Upper lobe of left lung (tissue), 6 donors: ENCODE data around the gene SLC7A10. TPM values are rescaled to one million over a fixed set of nuclear protein-coding genes. Genes with fewer than 3 reads are reported as not detected.

ENCODE experiments used
- ATAC-seq, 2 donors: fragments of 200-7000 bp; cut with Tn5 transposase; one replicate each; pipeline ENCODE4 v1.9.1; 2022; ENCODE audit warnings: mild to moderate bottlenecking in 2 of 2, moderate library complexity in 2 of 2; ENCODE audit not compliant: low FRiP score in 2 of 2
- DNase-seq, 2 donors: peaks; one replicate each; pipeline ENCODE4 v3.0.0-alpha.2; 2019 to 2020
- H3K27ac ChIP-seq, 4 donors: fragments of 200-600 bp; sonication (generic); one replicate each; pipeline ENCODE4 v1.5.1; 2016 to 2019
- H3K27me3 ChIP-seq, 4 donors: fragments of 200-600 bp; sonication (generic); one replicate each; pipeline ENCODE4 v1.5.1; 2017 to 2019
- H3K36me3 ChIP-seq, 4 donors: fragments of 200-600 bp; sonication (generic); one replicate each; pipeline ENCODE4 v1.5.1; 2016 to 2019
- H3K4me1 ChIP-seq, 4 donors: fragments of 200-600 bp; sonication (generic); one replicate each; pipeline ENCODE4 v1.5.1; 2018 to 2019
- H3K4me3 ChIP-seq, 4 donors: fragments of 200-600 bp; sonication (generic); one replicate each; pipeline ENCODE4 v1.5.1; 2017 to 2019; ENCODE audit warnings: mild to moderate bottlenecking in 2 of 4, moderate library complexity in 1 of 4
- H3K9me3 ChIP-seq, 4 donors: fragments of 200-600 bp; sonication (generic); one replicate each; pipeline ENCODE4 v1.5.1; 2018 to 2019
- EP300 ChIP-seq, 4 donors: sonication (generic); formaldehyde crosslinking; IDR thresholded peaks; one replicate each; pipeline ENCODE4 v1.5.1; 2017; ENCODE audit warnings: antibody characterized with exemption in 4 of 4, control low read depth in 2 of 4
- POLR2A ChIP-seq, 4 donors: fragments of 450-650 bp; IDR thresholded peaks; one replicate each; pipeline ENCODE4 v1.5.1; 2016 to 2017; ENCODE audit warnings: antibody characterized with exemption in 4 of 4, mild to moderate bottlenecking in 2 of 4
- POLR2AphosphoS5 ChIP-seq, 2 donors: sonication (generic); formaldehyde crosslinking; IDR thresholded peaks; one replicate each; pipeline ENCODE4 v1.5.1; 2017; ENCODE audit warnings: antibody characterized with exemption in 2 of 2
- WGBS, 2 donors: methylation state at CpG; one replicate each; pipeline ENCODE4 v1.1.5; 2017 to 2018; 5-methylcytosine and 5-hydroxymethylcytosine counted together
- total RNA-seq, 6 donors: library from RNA; depleted of rRNA in 4 of 6; stranded (reverse); fragments of >200 nt in 4 of 6; gene quantifications; one replicate each; pipeline versions ENCODE4 v1.1.0 to v1.2.1, GENCODE V29; 2016 to 2021
- TF ChIP-seq, protein P1 (sequence below), 6 experiments: fragments of 450-650 bp in 4 of 6; fragments of 200-600 bp in 2 of 6; sonication (generic) in 2 of 6; IDR thresholded peaks; one replicate each; pipeline ENCODE4 v1.5.1; 2016 to 2019; ENCODE audit warnings: antibody characterized with exemption in 6 of 6
- donor health status: DM: no; HTN: no; CAD: no; lungs with moderate emphysema.
- donor health status: DM: no; HTN: yes; CAD: no; lungs with severe emphysema.

The SLC7A10 gene
- total RNA-seq, 6 donors from 2014 or later, result 0.29 to 2.1 (median 0.47) TPM; not detected in 2

DNA sequence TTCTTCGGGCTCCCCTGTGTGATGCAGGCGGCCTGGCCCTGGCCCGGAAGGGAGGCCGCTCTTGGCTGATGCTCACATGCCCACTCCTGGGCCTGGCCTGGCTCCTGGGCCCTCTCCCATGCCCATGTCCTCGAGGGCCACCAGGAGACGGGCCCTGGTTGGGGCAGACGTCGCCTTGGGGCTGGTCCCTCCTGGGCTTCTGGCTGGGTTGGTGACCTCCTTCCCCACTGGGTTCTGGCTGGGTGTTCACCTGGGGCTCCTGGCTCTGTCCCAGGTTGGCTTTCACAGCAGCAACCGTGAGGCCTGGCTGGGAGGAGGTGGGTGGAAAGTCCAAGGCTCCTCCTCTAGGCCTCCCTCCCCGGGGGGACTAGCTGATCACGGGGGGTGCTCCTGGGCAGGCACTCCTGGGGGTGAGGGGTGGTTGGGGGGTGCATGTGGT, 15.5 kb upstream of the SLC7A10 start:
- Histone ChIP-seq H3K4me1 (peaks cover 2 to 10% (median 8%) of the 10 kb centered on the region in 4 donors), H3K4me3 (no peak overlapping the region), H3K9me3 (peaks cover 0 to 9% (median 4%) of the 10 kb centered on the region in 4 donors), H3K27me3 (no peaks in the 10 kb centered on the region), H3K36me3 (no peaks in the 10 kb centered on the region), H3K27ac (no peak overlapping the region)
- WGBS, 2 donors, result 40 to 83% methylated on average over 2 to 9 of the region's 11 CpGs
- ATAC-seq (peak in 1 of 2 donors; percentile 3), DNase-seq (peak in 1 of 2 donors; percentile 55)
- no peak for TF ChIP-seq POLR2AphosphoS5 (IDR thresholded peaks at IDR 0.05)
- no peak for TF ChIP-seq EP300 (IDR thresholded peaks at IDR 0.05)
- TF ChIP-seq POLR2A (IDR thresholded peaks at IDR 0.05), result no peak
- TF ChIP-seq, protein P1, sequence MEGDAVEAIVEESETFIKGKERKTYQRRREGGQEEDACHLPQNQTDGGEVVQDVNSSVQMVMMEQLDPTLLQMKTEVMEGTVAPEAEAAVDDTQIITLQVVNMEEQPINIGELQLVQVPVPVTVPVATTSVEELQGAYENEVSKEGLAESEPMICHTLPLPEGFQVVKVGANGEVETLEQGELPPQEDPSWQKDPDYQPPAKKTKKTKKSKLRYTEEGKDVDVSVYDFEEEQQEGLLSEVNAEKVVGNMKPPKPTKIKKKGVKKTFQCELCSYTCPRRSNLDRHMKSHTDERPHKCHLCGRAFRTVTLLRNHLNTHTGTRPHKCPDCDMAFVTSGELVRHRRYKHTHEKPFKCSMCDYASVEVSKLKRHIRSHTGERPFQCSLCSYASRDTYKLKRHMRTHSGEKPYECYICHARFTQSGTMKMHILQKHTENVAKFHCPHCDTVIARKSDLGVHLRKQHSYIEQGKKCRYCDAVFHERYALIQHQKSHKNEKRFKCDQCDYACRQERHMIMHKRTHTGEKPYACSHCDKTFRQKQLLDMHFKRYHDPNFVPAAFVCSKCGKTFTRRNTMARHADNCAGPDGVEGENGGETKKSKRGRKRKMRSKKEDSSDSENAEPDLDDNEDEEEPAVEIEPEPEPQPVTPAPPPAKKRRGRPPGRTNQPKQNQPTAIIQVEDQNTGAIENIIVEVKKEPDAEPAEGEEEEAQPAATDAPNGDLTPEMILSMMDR (IDR thresholded peaks at IDR 0.05), result no peak

- peaks cover 0 to under 1% (median under 1%) of the 10 kb centered on the region in 4 donors for H3K9me3 ChIP-seq
- TF ChIP-seq POLR2AphosphoS5 (IDR thresholded peaks at IDR 0.05) (no peak), POLR2A (IDR thresholded peaks at IDR 0.05) (no peak), EP300 (IDR thresholded peaks at IDR 0.05) (no peak)
- TF ChIP-seq, protein P1 (IDR thresholded peaks at IDR 0.05), result no peak
- no peaks in the 10 kb centered on the region for H3K27me3 ChIP-seq
- ATAC-seq, result peak in 1 of 2 donors; percentile 12
- H3K36me3 ChIP-seq, result no peaks in the 10 kb centered on the region
- no peak for DNase-seq
- 82 to 90% methylated on average over 2 to 8 of the region's 8 CpGs for WGBS, 2 donors
- H3K4me1 ChIP-seq, result peaks cover 2 to 13% (median 10%) of the 10 kb centered on the region in 4 donors
- no peak overlapping the region for H3K27ac ChIP-seq
- H3K4me3 ChIP-seq, result no peak overlapping the region
Measured at GRCh38 chr19:33240181-33240771, 14.6 kb upstream of the SLC7A10 start.

GRCh38 chr19:33239223-33239975, 13.7 kb upstream of the SLC7A10 start:
- no peak for ATAC-seq
- Histone ChIP-seq H3K27me3 (no peaks in the 10 kb centered on the region), H3K36me3 (no peaks in the 10 kb centered on the region), H3K27ac (no peak overlapping the region), H3K9me3 (no peaks in the 10 kb centered on the region), H3K4me3 (no peak overlapping the region), H3K4me1 (peaks cover 2 to 16% (median 10%) of the 10 kb centered on the region in 4 donors)
- TF ChIP-seq, protein P1 (IDR thresholded peaks at IDR 0.05), result no peak
- TF ChIP-seq EP300 (IDR thresholded peaks at IDR 0.05) (no peak), POLR2A (IDR thresholded peaks at IDR 0.05) (no peak), POLR2AphosphoS5 (IDR thresholded peaks at IDR 0.05) (no peak)
- DNase-seq, result no peak
- WGBS, 2 donors, result 71 to 86% methylated on average over 10 of the region's 10 CpGs

DNA sequence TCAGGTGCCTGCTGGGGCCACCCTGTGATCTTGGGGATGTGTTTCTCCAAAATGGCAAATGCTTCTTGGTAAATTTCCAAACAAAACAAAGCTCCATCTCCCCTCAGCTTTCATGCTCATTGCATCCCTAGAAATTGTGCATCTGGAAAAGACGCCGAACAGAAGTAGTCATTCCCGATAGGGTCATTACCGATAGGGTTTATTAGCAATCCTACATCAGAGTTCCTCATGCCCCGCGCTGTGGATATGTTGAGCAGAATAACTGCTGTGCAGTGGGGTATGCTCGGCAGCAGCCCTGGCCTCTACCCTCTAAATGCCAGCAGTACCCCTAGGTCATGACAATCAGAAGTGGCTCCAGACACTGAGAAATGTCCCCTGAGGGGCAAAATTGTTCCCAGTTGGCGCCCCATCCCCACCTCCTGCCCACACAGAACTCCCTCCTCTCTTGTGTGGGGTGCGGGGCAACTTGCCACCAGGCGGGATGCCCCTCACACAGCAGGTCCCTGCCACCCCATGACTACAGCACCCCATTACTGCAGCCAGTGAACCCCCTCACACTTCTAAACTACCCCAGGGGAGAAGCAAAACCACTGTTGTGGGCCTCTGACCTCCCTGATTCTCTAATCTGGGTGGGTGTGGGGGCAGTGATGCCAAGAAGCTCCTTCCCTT, 13.0 kb upstream of the SLC7A10 start:
- Histone ChIP-seq H3K4me1 (peaks cover 2 to 16% (median 10%) of the 10 kb centered on the region in 4 donors), H3K27me3 (no peaks in the 10 kb centered on the region), H3K4me3 (no peak overlapping the region), H3K9me3 (no peaks in the 10 kb centered on the region), H3K36me3 (no peaks in the 10 kb centered on the region), H3K27ac (no peak overlapping the region)
- TF ChIP-seq, protein P1 (IDR thresholded peaks at IDR 0.05), result no peak
- no peak for TF ChIP-seq POLR2A (IDR thresholded peaks at IDR 0.05)
- TF ChIP-seq POLR2AphosphoS5 (IDR thresholded peaks at IDR 0.05), result no peak
- TF ChIP-seq EP300 (IDR thresholded peaks at IDR 0.05), result no peak
- no peak for DNase-seq
- 83 to 98% methylated on average over 10 of the region's 10 CpGs for WGBS, 2 donors
- no peak for ATAC-seq
